GM12872 (cell line): ENCODE measurements around the gene MTSS2.

ENCODE experiments used
- TF ChIP-seq, protein P1 (sequence below): IDR thresholded peaks from 3 replicates; pipeline ENCODE4 v1.5.1; 2011; ENCODE audit warnings: low read depth, mild to moderate bottlenecking, low read length, moderate library complexity; ENCODE audit not compliant: insufficient read depth

MTSS2 gene

DNA sequence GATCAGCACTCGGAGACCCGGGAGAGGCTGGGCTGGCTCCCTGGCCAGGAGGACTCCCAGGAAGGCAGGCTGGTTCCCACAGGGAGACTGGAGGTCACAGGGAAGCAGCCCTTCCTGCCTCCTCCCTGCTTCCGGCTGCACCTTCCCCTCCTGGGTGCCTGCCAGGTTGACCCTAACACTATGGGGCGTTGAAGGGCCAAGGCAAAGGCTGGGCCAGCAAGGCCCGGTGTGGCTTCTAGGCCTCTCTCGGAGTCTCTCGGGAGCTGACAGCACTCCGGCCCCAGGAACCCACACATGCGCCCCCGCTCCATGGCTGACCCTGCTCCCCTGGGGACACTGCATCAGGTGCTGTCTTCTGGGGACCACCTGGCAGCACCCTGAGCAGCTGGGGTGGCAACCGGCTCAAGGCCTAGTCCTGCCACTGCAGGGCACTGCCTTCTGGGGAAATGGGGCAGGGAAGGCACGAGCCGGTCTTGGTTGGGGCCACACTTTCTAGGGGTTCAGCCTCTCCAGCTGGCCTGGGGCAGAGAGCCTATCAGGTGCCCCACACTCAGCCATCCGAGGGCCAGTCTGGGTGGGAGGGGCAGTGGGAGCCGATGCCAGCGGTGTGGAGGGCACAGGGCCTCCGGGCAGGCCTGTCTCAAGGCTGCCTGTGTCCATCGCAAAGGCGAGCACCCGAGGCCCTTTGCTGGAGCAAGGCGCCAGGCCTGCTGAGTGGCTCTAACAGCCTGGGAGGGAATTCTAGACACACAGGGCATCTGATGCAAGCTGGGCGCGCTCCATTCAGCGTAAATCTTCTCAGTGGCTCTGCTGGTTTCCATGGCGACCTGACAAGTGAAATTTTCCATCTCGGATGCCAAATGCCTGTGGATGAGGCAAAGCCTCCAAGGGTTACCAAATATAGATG is 5.6 kb upstream of the MTSS2 start:
- TF ChIP-seq, protein P1, sequence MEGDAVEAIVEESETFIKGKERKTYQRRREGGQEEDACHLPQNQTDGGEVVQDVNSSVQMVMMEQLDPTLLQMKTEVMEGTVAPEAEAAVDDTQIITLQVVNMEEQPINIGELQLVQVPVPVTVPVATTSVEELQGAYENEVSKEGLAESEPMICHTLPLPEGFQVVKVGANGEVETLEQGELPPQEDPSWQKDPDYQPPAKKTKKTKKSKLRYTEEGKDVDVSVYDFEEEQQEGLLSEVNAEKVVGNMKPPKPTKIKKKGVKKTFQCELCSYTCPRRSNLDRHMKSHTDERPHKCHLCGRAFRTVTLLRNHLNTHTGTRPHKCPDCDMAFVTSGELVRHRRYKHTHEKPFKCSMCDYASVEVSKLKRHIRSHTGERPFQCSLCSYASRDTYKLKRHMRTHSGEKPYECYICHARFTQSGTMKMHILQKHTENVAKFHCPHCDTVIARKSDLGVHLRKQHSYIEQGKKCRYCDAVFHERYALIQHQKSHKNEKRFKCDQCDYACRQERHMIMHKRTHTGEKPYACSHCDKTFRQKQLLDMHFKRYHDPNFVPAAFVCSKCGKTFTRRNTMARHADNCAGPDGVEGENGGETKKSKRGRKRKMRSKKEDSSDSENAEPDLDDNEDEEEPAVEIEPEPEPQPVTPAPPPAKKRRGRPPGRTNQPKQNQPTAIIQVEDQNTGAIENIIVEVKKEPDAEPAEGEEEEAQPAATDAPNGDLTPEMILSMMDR, result no peak

DNA sequence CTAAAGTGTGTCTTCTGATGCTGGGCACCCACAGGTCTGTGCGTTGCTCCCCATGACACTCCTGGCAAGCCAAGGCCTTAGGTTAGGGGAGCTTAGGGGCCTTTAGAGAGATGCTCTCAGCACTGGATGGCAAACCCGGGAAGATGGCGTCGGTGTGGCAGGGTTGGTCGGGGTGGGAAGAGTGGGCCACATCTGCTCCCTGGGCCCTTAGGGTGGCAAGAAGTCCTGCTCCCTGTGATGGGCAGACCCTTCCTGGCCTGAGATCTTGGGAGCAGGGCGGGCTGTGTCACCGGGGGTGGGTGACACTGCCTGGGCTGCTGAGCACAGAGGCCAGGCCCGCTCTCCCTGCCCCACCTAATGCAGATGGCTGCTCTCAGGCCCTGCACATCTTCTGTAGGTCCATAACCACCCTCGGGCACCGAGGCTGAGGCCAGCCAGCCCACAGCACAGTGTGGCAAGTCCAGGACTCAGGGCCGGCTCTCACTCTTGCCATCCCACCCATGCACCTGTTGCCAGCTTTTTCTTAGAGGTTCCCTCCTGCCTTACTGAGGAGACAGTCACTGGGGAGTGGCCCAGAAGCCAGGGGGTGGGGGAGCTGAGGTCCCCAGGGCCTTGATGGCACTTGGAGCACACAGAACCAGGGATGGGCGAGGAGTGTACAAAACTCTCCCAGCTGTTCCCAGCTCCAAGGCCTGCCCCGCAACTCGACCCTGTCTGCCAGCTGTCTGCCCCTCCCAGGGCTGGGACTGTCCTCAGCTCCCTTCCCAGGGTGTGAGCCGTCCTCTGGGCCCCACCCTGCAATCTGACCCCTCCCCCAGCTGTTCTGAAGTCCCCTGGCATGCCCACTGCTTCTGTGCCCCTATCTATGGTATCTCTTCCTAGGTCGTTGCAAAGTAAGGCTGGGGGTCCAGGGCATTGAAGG is 4.4 kb upstream of the MTSS2 start:
- TF ChIP-seq, protein P1, result no peak

DNA sequence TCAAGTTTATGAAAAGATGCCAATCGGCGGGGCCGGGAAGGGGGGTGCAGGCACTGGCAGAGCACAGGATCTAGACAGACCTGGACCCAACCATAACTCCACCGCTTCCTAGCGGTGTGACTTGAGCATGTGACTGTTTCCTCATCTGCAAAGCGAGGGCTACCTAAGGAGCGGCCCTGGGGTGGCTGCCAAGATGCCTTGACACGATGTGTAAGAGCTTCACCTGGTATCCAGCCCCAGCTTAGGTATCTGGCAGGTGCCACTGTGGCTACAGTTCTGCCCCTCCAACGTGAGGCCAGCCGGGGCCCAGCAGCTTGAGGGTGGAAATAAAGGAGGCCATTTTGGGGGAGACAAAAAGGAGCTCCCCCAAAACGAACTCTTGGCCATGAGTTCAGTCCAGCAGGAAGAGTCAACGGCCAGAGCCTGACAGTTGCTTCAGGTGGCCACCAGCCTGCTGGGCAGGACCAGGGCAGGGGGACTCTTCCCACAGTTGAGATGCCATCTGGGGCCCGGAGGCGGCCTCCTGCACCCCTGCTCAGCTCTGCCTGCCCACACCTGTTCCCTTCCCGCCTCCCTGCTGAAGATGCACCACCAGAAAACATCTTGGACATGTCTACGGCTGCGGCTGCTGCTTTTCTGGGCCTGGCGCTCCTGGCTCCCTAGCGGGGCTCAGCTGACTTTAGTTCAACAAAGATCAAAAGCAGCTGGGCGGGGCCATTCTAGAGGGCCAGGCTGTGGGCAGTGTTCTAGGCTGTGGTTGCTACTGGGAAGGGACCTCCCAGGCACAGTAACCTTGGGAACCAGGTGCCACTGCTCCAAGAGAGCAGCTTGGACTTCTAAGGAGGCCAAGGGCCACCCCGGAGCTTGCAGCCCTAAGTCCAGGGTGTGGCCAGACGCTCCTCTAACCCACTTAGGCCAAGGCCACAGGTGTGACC is 3.4 kb upstream of the MTSS2 start:
- TF ChIP-seq, protein P1, result no peak

DNA sequence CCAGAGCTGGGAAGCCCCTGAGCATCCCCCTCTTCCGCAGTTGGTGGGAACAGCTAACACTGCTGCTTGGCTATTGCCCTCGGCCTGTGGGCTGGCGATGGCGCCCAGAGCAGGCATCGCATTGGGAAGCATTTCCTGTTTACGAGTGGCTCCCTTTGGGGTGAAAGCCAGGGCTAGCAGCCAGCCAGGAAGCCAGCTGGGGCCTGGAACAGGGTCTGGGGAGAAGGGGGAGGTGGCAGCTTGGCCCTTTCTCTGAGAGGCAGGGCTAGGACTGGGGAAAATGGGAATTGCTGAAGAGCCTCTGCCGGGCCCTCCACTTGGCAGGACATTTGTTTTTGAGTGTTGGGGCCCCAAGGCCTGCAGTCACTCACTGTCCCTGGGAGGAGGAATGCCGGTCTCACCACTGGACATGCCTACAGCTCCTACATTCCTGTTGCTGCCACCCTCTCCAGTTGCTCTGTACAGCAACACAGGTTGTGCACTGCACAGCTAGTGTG is 2.4 kb upstream of the MTSS2 start:
- TF ChIP-seq, protein P1, result no peak

DNA sequence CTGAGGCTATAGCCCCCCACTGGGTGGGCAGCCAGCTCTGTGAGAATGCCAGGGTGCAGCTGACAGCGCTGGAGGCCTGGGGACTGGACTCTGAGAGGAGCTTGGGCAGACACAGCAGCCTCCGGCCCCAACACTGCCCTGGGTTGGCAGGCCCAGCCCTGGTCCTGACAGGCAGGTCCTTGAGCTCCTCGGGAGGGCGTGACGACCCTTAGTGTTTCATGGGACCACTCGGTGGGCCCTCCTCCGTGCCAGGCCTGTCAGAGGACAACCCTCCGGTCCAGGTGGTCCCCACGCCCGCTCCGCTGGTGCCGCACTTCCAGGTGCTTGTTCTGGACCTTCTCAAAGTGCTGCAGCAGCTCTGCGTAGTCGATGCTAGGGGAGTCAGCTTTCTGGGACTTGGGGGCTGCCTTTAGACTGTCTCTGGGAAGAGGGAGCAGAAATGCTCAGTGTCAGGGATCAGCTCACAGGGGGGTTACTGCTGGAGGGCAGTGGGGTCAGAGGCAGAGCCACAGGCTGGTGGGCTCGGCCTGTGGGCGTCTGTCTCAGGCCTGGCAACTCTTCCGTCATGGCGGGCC is 1.9 kb upstream of the MTSS2 start:
- TF ChIP-seq, protein P1, result no peak

DNA sequence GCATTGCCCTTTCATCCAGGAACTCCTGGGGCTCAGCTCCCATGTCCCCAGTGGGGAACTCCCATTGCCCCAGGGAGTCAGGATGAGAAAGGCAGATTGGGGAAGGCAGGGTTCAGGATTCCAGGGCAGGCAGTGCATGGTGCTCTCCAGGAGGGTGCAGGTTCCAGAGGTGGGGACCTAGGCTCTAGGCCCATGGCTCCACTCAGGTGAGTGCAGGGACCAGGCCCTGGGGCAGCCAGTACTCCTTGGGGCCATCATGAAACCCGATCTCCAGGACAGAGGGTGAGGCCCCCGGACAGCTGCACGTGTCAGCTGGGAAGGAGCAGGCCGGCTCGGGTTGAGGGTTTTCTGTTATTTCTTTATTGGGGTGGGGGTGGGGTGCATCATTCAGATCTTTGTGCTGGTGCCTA is 1.3 kb upstream of the MTSS2 start:
- TF ChIP-seq, protein P1, result no peak
